ENCODE measurements around the gene DTNA.

The DTNA gene

GRCh38 chr18:34740101-34740500 is 30.0 kb downstream of the DTNA start:
- DNase-seq: no peak
- H3K36me3 ChIP-seq (ENCODE audit: control insufficient read depth, insufficient read depth, low read length): no peaks in the 10 kb centered on the region
- no peaks in the 10 kb centered on the region for H3K27me3 ChIP-seq (replicated peaks; ENCODE audit: control insufficient read depth, insufficient read depth, low read length, poor library complexity, severe bottlenecking)
- H3K4me1 ChIP-seq (ENCODE audit: control insufficient read depth, insufficient read depth, low read length, poor library complexity, severe bottlenecking): no peaks in the 10 kb centered on the region
- no peaks in the 10 kb centered on the region for H3K9me3 ChIP-seq (ENCODE audit: control insufficient read depth, low read length)
- no peak overlapping the region for H3K27ac ChIP-seq (ENCODE audit: insufficient read depth, low read length, poor library complexity, severe bottlenecking)
- H3K4me3 ChIP-seq (ENCODE audit: insufficient read depth, low read depth, low read length, poor library complexity, severe bottlenecking): no peak overlapping the region

GRCh38 chr18:34740724-34741123 is 30.6 kb downstream of the DTNA start:
- no peaks in the 10 kb centered on the region for H3K27me3 ChIP-seq (replicated peaks; ENCODE audit: control insufficient read depth, insufficient read depth, low read length, poor library complexity, severe bottlenecking)
- no peak for DNase-seq
- H3K4me3 ChIP-seq (ENCODE audit: insufficient read depth, low read depth, low read length, poor library complexity, severe bottlenecking): no peak overlapping the region
- H3K27ac ChIP-seq (ENCODE audit: insufficient read depth, low read length, poor library complexity, severe bottlenecking): no peak overlapping the region
- H3K9me3 ChIP-seq (ENCODE audit: control insufficient read depth, low read length): no peaks in the 10 kb centered on the region
- no peaks in the 10 kb centered on the region for H3K36me3 ChIP-seq (ENCODE audit: control insufficient read depth, insufficient read depth, low read length)
- H3K4me1 ChIP-seq (ENCODE audit: control insufficient read depth, insufficient read depth, low read length, poor library complexity, severe bottlenecking): no peaks in the 10 kb centered on the region

GRCh38 chr18:34741401-34741800 is 31.3 kb downstream of the DTNA start:
- Histone ChIP-seq H3K4me3 (ENCODE audit: insufficient read depth, low read depth, low read length, poor library complexity, severe bottlenecking) (no peak overlapping the region), H3K27me3 (replicated peaks; ENCODE audit: control insufficient read depth, insufficient read depth, low read length, poor library complexity, severe bottlenecking) (no peaks in the 10 kb centered on the region), H3K36me3 (ENCODE audit: control insufficient read depth, insufficient read depth, low read length) (no peaks in the 10 kb centered on the region), H3K9me3 (ENCODE audit: control insufficient read depth, low read length) (no peaks in the 10 kb centered on the region), H3K4me1 (ENCODE audit: control insufficient read depth, insufficient read depth, low read length, poor library complexity, severe bottlenecking) (no peaks in the 10 kb centered on the region), H3K27ac (ENCODE audit: insufficient read depth, low read length, poor library complexity, severe bottlenecking) (no peak overlapping the region)
- DNase-seq: no peak

- H3K27ac ChIP-seq (ENCODE audit: insufficient read depth, low read length, poor library complexity, severe bottlenecking): no peak overlapping the region
- no peak overlapping the region for H3K4me3 ChIP-seq (ENCODE audit: insufficient read depth, low read depth, low read length, poor library complexity, severe bottlenecking)
- no peaks in the 10 kb centered on the region for H3K9me3 ChIP-seq (ENCODE audit: control insufficient read depth, low read length)
- H3K4me1 ChIP-seq (ENCODE audit: control insufficient read depth, insufficient read depth, low read length, poor library complexity, severe bottlenecking): no peaks in the 10 kb centered on the region
- H3K36me3 ChIP-seq (ENCODE audit: control insufficient read depth, insufficient read depth, low read length): no peaks in the 10 kb centered on the region
- no peaks in the 10 kb centered on the region for H3K27me3 ChIP-seq (replicated peaks; ENCODE audit: control insufficient read depth, insufficient read depth, low read length, poor library complexity, severe bottlenecking)
- no peak for DNase-seq
These were observed 32.8 kb downstream of the DTNA start for GRCh38 chr18:34742891-34743341.

- Histone ChIP-seq H3K27me3 (replicated peaks; ENCODE audit: control insufficient read depth, insufficient read depth, low read length, poor library complexity, severe bottlenecking) (no peaks in the 10 kb centered on the region), H3K27ac (ENCODE audit: insufficient read depth, low read length, poor library complexity, severe bottlenecking) (no peak overlapping the region), H3K9me3 (ENCODE audit: control insufficient read depth, low read length) (no peaks in the 10 kb centered on the region), H3K4me3 (ENCODE audit: insufficient read depth, low read depth, low read length, poor library complexity, severe bottlenecking) (no peak overlapping the region), H3K4me1 (ENCODE audit: control insufficient read depth, insufficient read depth, low read length, poor library complexity, severe bottlenecking) (no peaks in the 10 kb centered on the region), H3K36me3 (ENCODE audit: control insufficient read depth, insufficient read depth, low read length) (no peaks in the 10 kb centered on the region)
- DNase-seq: no peak
These were observed 34.5 kb downstream of the DTNA start for GRCh38 chr18:34744569-34744968.

- Histone ChIP-seq H3K9me3 (ENCODE audit: control insufficient read depth, low read length) (no peaks in the 10 kb centered on the region), H3K27ac (ENCODE audit: insufficient read depth, low read length, poor library complexity, severe bottlenecking) (no peak overlapping the region), H3K36me3 (ENCODE audit: control insufficient read depth, insufficient read depth, low read length) (no peaks in the 10 kb centered on the region), H3K4me3 (ENCODE audit: insufficient read depth, low read depth, low read length, poor library complexity, severe bottlenecking) (no peak overlapping the region), H3K27me3 (replicated peaks; ENCODE audit: control insufficient read depth, insufficient read depth, low read length, poor library complexity, severe bottlenecking) (no peaks in the 10 kb centered on the region), H3K4me1 (ENCODE audit: control insufficient read depth, insufficient read depth, low read length, poor library complexity, severe bottlenecking) (no peaks in the 10 kb centered on the region)
- no peak for DNase-seq
These were observed 36.5 kb downstream of the DTNA start for GRCh38 chr18:34746614-34747013.

GRCh38 chr18:34749721-34750120 is 39.6 kb downstream of the DTNA start:
- no peaks in the 10 kb centered on the region for H3K4me1 ChIP-seq (ENCODE audit: control insufficient read depth, insufficient read depth, low read length, poor library complexity, severe bottlenecking)
- H3K27ac ChIP-seq (ENCODE audit: insufficient read depth, low read length, poor library complexity, severe bottlenecking): no peak overlapping the region
- H3K9me3 ChIP-seq (ENCODE audit: control insufficient read depth, low read length): no peaks in the 10 kb centered on the region
- H3K36me3 ChIP-seq (ENCODE audit: control insufficient read depth, insufficient read depth, low read length): no peaks in the 10 kb centered on the region
- no peak overlapping the region for H3K4me3 ChIP-seq (ENCODE audit: insufficient read depth, low read depth, low read length, poor library complexity, severe bottlenecking)
- no peaks in the 10 kb centered on the region for H3K27me3 ChIP-seq (replicated peaks; ENCODE audit: control insufficient read depth, insufficient read depth, low read length, poor library complexity, severe bottlenecking)
- DNase-seq: no peak

GRCh38 chr18:34752056-34752455 is 42.0 kb downstream of the DTNA start:
- DNase-seq: no peak
- Histone ChIP-seq H3K27me3 (replicated peaks; ENCODE audit: control insufficient read depth, insufficient read depth, low read length, poor library complexity, severe bottlenecking) (no peaks in the 10 kb centered on the region), H3K9me3 (ENCODE audit: control insufficient read depth, low read length) (no peaks in the 10 kb centered on the region), H3K4me3 (ENCODE audit: insufficient read depth, low read depth, low read length, poor library complexity, severe bottlenecking) (no peak overlapping the region), H3K4me1 (ENCODE audit: control insufficient read depth, insufficient read depth, low read length, poor library complexity, severe bottlenecking) (no peaks in the 10 kb centered on the region), H3K27ac (ENCODE audit: insufficient read depth, low read length, poor library complexity, severe bottlenecking) (no peak overlapping the region), H3K36me3 (ENCODE audit: control insufficient read depth, insufficient read depth, low read length) (no peaks in the 10 kb centered on the region)

- H3K27me3 ChIP-seq (replicated peaks; ENCODE audit: control insufficient read depth, insufficient read depth, low read length, poor library complexity, severe bottlenecking): no peaks in the 10 kb centered on the region
- no peak overlapping the region for H3K27ac ChIP-seq (ENCODE audit: insufficient read depth, low read length, poor library complexity, severe bottlenecking)
- no peaks in the 10 kb centered on the region for H3K4me1 ChIP-seq (ENCODE audit: control insufficient read depth, insufficient read depth, low read length, poor library complexity, severe bottlenecking)
- H3K9me3 ChIP-seq (ENCODE audit: control insufficient read depth, low read length): no peaks in the 10 kb centered on the region
- no peak for DNase-seq
- H3K36me3 ChIP-seq (ENCODE audit: control insufficient read depth, insufficient read depth, low read length): no peaks in the 10 kb centered on the region
- no peak overlapping the region for H3K4me3 ChIP-seq (ENCODE audit: insufficient read depth, low read depth, low read length, poor library complexity, severe bottlenecking)
These were observed 44.2 kb downstream of the DTNA start for GRCh38 chr18:34754300-34754699.

GRCh38 chr18:34757666-34758065 is 47.6 kb downstream of the DTNA start:
- DNase-seq: no peak
- Histone ChIP-seq H3K27ac (ENCODE audit: insufficient read depth, low read length, poor library complexity, severe bottlenecking) (no peak overlapping the region), H3K9me3 (ENCODE audit: control insufficient read depth, low read length) (no peaks in the 10 kb centered on the region), H3K27me3 (replicated peaks; ENCODE audit: control insufficient read depth, insufficient read depth, low read length, poor library complexity, severe bottlenecking) (no peaks in the 10 kb centered on the region), H3K4me3 (ENCODE audit: insufficient read depth, low read depth, low read length, poor library complexity, severe bottlenecking) (no peak overlapping the region), H3K4me1 (ENCODE audit: control insufficient read depth, insufficient read depth, low read length, poor library complexity, severe bottlenecking) (no peaks in the 10 kb centered on the region), H3K36me3 (ENCODE audit: control insufficient read depth, insufficient read depth, low read length) (no peaks in the 10 kb centered on the region)
